DND-41 (cell line): Measurements from ENCODE around the gene CARF.
"Not testable (repeated sequence)": the region's sequence is repeated elsewhere in the genome, so short reads cannot be mapped to it uniquely, and the experiment has no call there.

Source experiments
- ATAC-seq: fragments of 200-7000 bp; cut with Tn5 transposase; 3 replicates; pipeline ENCODE4 v1.9.1; 2021; ENCODE audit warnings: low read depth; ENCODE audit not compliant: insufficient read depth
- DNase-seq: peaks from one replicate; pipeline ENCODE4 v3.0.0-alpha.2; 2020
- H2AFZ ChIP-seq: 2 replicates; pipeline ENCODE4 v1.6.0; 2012; ENCODE audit warnings: low read depth, low read length
- H3K27ac ChIP-seq: 2 replicates; pipeline ENCODE4 v1.5.1; 2012; ENCODE audit warnings: low read length, inconsistent platforms
- H3K27me3 ChIP-seq: fragments of 200-600 bp; sonication (generic); 2 replicates; pipeline ENCODE4 v1.6.0; 2012; ENCODE audit warnings: low read length, mild to moderate bottlenecking, inconsistent platforms; ENCODE audit not compliant: insufficient read depth, poor library complexity
- H3K36me3 ChIP-seq: 2 replicates; pipeline ENCODE4 v1.5.1; 2012; ENCODE audit warnings: low read length, inconsistent platforms; ENCODE audit not compliant: insufficient read depth
- H3K4me1 ChIP-seq: 2 replicates; pipeline ENCODE4 v1.5.1; 2012; ENCODE audit warnings: mild to moderate bottlenecking, low read length; ENCODE audit not compliant: insufficient read depth
- H3K4me2 ChIP-seq: 2 replicates; pipeline ENCODE4 v1.6.0; 2012; ENCODE audit warnings: mild to moderate bottlenecking, moderate library complexity, low read length, inconsistent platforms; ENCODE audit not compliant: insufficient read depth
- H3K4me3 ChIP-seq, 2 experiments: fragments of 200-600 bp in 1 of 2; shearing (Covaris generic) in 1 of 2; 2 replicates each; pipeline ENCODE4 v1.5.1; 2012 to 2016; ENCODE audit warnings: inconsistent platforms in 2 of 2, low read length in 2 of 2, mild to moderate bottlenecking in 2 of 2, low read depth in 1 of 2, moderate library complexity in 1 of 2
- H3K79me2 ChIP-seq: 2 replicates; pipeline ENCODE4 v1.6.0; 2012; ENCODE audit warnings: low read length, inconsistent platforms; ENCODE audit not compliant: insufficient read depth
- H3K9ac ChIP-seq: 2 replicates; pipeline ENCODE4 v1.6.0; 2012; ENCODE audit warnings: low read depth, mild to moderate bottlenecking, inconsistent platforms, low read length, moderate library complexity
- H3K9me3 ChIP-seq: 2 replicates; pipeline ENCODE4 v1.5.1; 2012; ENCODE audit warnings: low read length, moderate library complexity, mild to moderate bottlenecking, inconsistent platforms; ENCODE audit not compliant: insufficient read depth, severe bottlenecking
- H4K20me1 ChIP-seq: 2 replicates; pipeline ENCODE4 v1.6.0; 2012; ENCODE audit warnings: low read length; ENCODE audit not compliant: insufficient read depth
- CTCF ChIP-seq: IDR thresholded peaks from 2 replicates; pipeline ENCODE4 v1.5.1; 2012; ENCODE audit warnings: borderline replicate concordance, low read length, moderate library complexity, mild to moderate bottlenecking; ENCODE audit not compliant: poor library complexity, severe bottlenecking; ENCODE audit errors: extremely low read depth
- EZH2 ChIP-seq: IDR thresholded peaks from 3 replicates; pipeline ENCODE4 v1.6.1; 2012; ENCODE audit warnings: borderline replicate concordance, low read depth, mild to moderate bottlenecking, moderate library complexity, low read length, inconsistent platforms; ENCODE audit not compliant: severe bottlenecking

The CARF gene

GRCh38 chr2:202965810-202966460, 53.9 kb downstream of the CARF start:
- Histone ChIP-seq H3K9me3 (no peaks in the 10 kb centered on the region), H3K4me1 (peaks cover 3% of the 10 kb centered on the region; the same call in 1 of the 2 replicates), H4K20me1 (no peaks in the 10 kb centered on the region), H3K9ac (no peak overlapping the region), H3K27ac (no peak overlapping the region), H2AFZ (no peak overlapping the region), H3K27me3 (no peaks in the 10 kb centered on the region), H3K4me3 (no peak overlapping the region), H3K36me3 (no peaks in the 10 kb centered on the region; the same call in 1 of the 2 replicates), H3K79me2 (no peaks in the 10 kb centered on the region), H3K4me2 (no peak overlapping the region)
- ATAC-seq: peak; percentile 96
- no peak for TF ChIP-seq CTCF
- TF ChIP-seq EZH2: no peak
- DNase-seq: peak; percentile 55

- not testable (repeated sequence) for H3K4me1 ChIP-seq, H3K27me3 ChIP-seq, H3K27ac ChIP-seq, H3K79me2 ChIP-seq, DNase-seq, ATAC-seq, H3K4me2 ChIP-seq, H3K9me3 ChIP-seq, H3K9ac ChIP-seq, H3K4me3 ChIP-seq, H4K20me1 ChIP-seq, H2AFZ ChIP-seq, H3K36me3 ChIP-seq
Measured at GRCh38 chr2:202969404-202969803, 57.3 kb downstream of the CARF start.

- H2AFZ ChIP-seq: no peak overlapping the region
- H3K27ac ChIP-seq: no peak overlapping the region
- H3K4me3 ChIP-seq: no peak overlapping the region
- no peaks in the 10 kb centered on the region for H3K9me3 ChIP-seq
- no peak overlapping the region for H3K4me2 ChIP-seq
- no peaks in the 10 kb centered on the region for H3K79me2 ChIP-seq
- 0 out of 2 replicates have a peak, but pooled peaks cover 4% of the 10 kb centered on the region for H3K36me3 ChIP-seq
- H3K27me3 ChIP-seq: no peaks in the 10 kb centered on the region
- no peak overlapping the region for H3K9ac ChIP-seq
- no peaks in the 10 kb centered on the region for H4K20me1 ChIP-seq
- no peaks in the 10 kb centered on the region for H3K4me1 ChIP-seq
- ATAC-seq (no peak), DNase-seq (no peak)
- no peak for TF ChIP-seq EZH2
- no peak for TF ChIP-seq CTCF
Measured at GRCh38 chr2:202976809-202977208, 64.7 kb downstream of the CARF start.

GRCh38 chr2:202982779-202983491, 70.9 kb downstream of the CARF start:
- no peak overlapping the region for H3K9ac ChIP-seq
- no peak for DNase-seq
- H3K4me1 ChIP-seq: no peaks in the 10 kb centered on the region
- H2AFZ ChIP-seq: no peak overlapping the region
- H3K9me3 ChIP-seq: no peaks in the 10 kb centered on the region
- H3K4me3 ChIP-seq: no peak overlapping the region
- H3K27ac ChIP-seq: no peak overlapping the region
- H3K4me2 ChIP-seq: no peak overlapping the region
- no peaks in the 10 kb centered on the region for H3K27me3 ChIP-seq
- no peak for ATAC-seq
- no peaks in the 10 kb centered on the region for H3K79me2 ChIP-seq
- H4K20me1 ChIP-seq: no peaks in the 10 kb centered on the region
- TF ChIP-seq CTCF (no peak), EZH2 (no peak)
- peaks cover 7% of the 10 kb centered on the region; the same call in 1 of the 2 replicates for H3K36me3 ChIP-seq
